ENCODE measurements around the gene CHAD. TPM values are rescaled to one million over a fixed set of nuclear protein-coding genes. Genes with fewer than 3 reads are reported as not detected.

CHAD gene
- total and polyA plus RNA-seq, 2 of the 4 experiments (the other 2 are of a cell fraction): 0.03 TPM; not detected in 1

GRCh38 chr17:50458270-50458669 is 10.4 kb downstream of the CHAD start:
- TF ChIP-seq ELK1 (IDR thresholded peaks at IDR 0.05; ENCODE audit: borderline replicate concordance, low read depth, low read length) (no peak), FOS (IDR thresholded peaks at IDR 0.05; ENCODE audit: low read depth, low read length) (no peak), CHD1 (IDR thresholded peaks at IDR 0.05; ENCODE audit: low read depth, low read length) (no peak), CEBPB (IDR thresholded peaks at IDR 0.05; ENCODE audit: low read depth, low read length) (no peak), BHLHE40 (IDR thresholded peaks at IDR 0.05; ENCODE audit: low read depth, low read length) (no peak), RCOR1 (IDR thresholded peaks at IDR 0.05; ENCODE audit: insufficient replicate concordance, low read length) (no peak)
- BruUV-seq (replicated peaks): no TSS peak
- H2BK20ac ChIP-seq (ENCODE audit: low read depth, low read length): no peak overlapping the region
- no peak for ATAC-seq (ENCODE audit: low read depth)
- H3K27ac ChIP-seq (ENCODE audit: insufficient read depth, low read length): no peak overlapping the region
- no peak overlapping the region for H2AK9ac ChIP-seq (replicated peaks; ENCODE audit: low read depth, low read length, poor library complexity)
- H3K9me3 ChIP-seq (ENCODE audit: control insufficient read depth, insufficient read depth, low read length): no peaks in the 10 kb centered on the region
- H2BK120ac ChIP-seq (ENCODE audit: low read depth, low read length): no peak overlapping the region
- POLR2A ChIA-PET (ENCODE audit: unreplicated experiment): interaction anchor here (0.6 kb wide), 1 partner anchor 328 kb away, joined by 3 read pairs; no protein-coding TSS in a partner anchor
- 0 out of 2 replicates have a peak, but pooled peaks cover 6% of the 10 kb centered on the region for H3K9me1 ChIP-seq (ENCODE audit: insufficient read depth, low read length)
- peaks cover 4% of the 10 kb centered on the region; the same call in 1 of the 2 replicates for H4K20me1 ChIP-seq (ENCODE audit: insufficient read depth, low read length)
- dilution Hi-C loops (cut with HindIII; ENCODE audit: low sequenced_read_pairs, unreplicated experiment) (no loop called here), intact Hi-C loops (cut with micrococcal nuclease) (no loop called here), in situ Hi-C loops (cut with MboI; ENCODE audit: low sequenced_read_pairs) (no loop called here)
- H3K14ac ChIP-seq (replicated peaks; ENCODE audit: low read depth, low read length): no peak overlapping the region
- H4K8ac ChIP-seq (ENCODE audit: low read depth in 2 of 2, low read length in 2 of 2): no peak overlapping the region
- H3K27me3 ChIP-seq (ENCODE audit: control insufficient read depth, insufficient read depth, low read length): no peaks in the 10 kb centered on the region
- no peak overlapping the region for H2BK5ac ChIP-seq (ENCODE audit: low read depth, low read length, poor library complexity, severe bottlenecking)
- H4K5ac ChIP-seq (ENCODE audit: low read depth, low read length): no peak overlapping the region
- H4K91ac ChIP-seq (ENCODE audit: insufficient read depth, low read depth, low read length): no peak overlapping the region
- H3K4me2 ChIP-seq (ENCODE audit: low read depth, low read length): no peak overlapping the region
- no peak overlapping the region for H3K18ac ChIP-seq (ENCODE audit: low read depth, low read length)
- no peak overlapping the region for H3K23ac ChIP-seq (ENCODE audit: low read depth, low read length)
- no peak overlapping the region for H2BK15ac ChIP-seq (ENCODE audit: low read depth, low read length)
- no peak overlapping the region for H2AFZ ChIP-seq (replicated peaks; ENCODE audit: low read length, poor library complexity)
- no peak overlapping the region for H3K4ac ChIP-seq (ENCODE audit: low read depth, low read length)
- no peak overlapping the region for H2AK5ac ChIP-seq (ENCODE audit: low read depth, low read length)
- no peak overlapping the region for H3K4me3 ChIP-seq (ENCODE audit: insufficient read depth, low read depth, low read length)
- H3K9ac ChIP-seq (ENCODE audit: low read depth, low read length): no peak overlapping the region
- CTCF ChIA-PET: interaction anchor here (1.4 kb wide), 1 partner anchor 61 kb away, joined by 4 read pairs; the partner anchor contains the start of gene LRRC59
- H3K79me1 ChIP-seq (ENCODE audit: low read depth in 1 of 2, low read length in 2 of 2): no peaks in the 10 kb centered on the region; a peak in 1 of 4 replicates
- 52% methylated on average over 3 of the region's 3 CpGs; no CpG with 5 or more reads in 1 of the 2 experiments for WGBS, 2 experiments (ENCODE audit: extremely low coverage in 2 of 2, insufficient read length in 1 of 2)
- H3K36me3 ChIP-seq (ENCODE audit: control insufficient read depth, insufficient read depth, low read length): peaks cover 3% of the 10 kb centered on the region; the same call in 1 of the 2 replicates
- no peak overlapping the region for H3K56ac ChIP-seq (ENCODE audit: extremely low read depth, insufficient read depth, low read length)
- no peak for DNase-seq
- H3K4me1 ChIP-seq (ENCODE audit: control insufficient read depth, insufficient read depth, low read length): no peaks in the 10 kb centered on the region
